SJSA1 (cell line): ENCODE results near the gene PNRC1. TPM values are rescaled to one million over a fixed set of nuclear protein-coding genes. Genes with fewer than 3 reads are reported as not detected.

Source experiments
- DNase-seq, 2 experiments: peaks; one replicate each; pipeline ENCODE4 v3.0.0-alpha.2; 2015 to 2020; ENCODE audit warnings: low spot score in 2 of 2, low read depth in 1 of 2
- H3K27ac ChIP-seq: fragments of 250-450 bp; sonication (Bioruptor Pico); 2 replicates; pipeline ENCODE4 v1.5.1; 2020; ENCODE audit warnings: mild to moderate bottlenecking, moderate library complexity
- H3K27me3 ChIP-seq: fragments of 250-450 bp; sonication (Bioruptor Pico); replicated peaks from 2 replicates; pipeline ENCODE4 v1.5.1; 2020; ENCODE audit warnings: mild to moderate bottlenecking, moderate library complexity
- H3K36me3 ChIP-seq: fragments of 250-450 bp; sonication (Bioruptor Pico); 2 replicates; pipeline ENCODE4 v1.5.1; 2020; ENCODE audit warnings: mild to moderate bottlenecking
- H3K4me1 ChIP-seq: fragments of 250-450 bp; sonication (Bioruptor Pico); replicated peaks from 2 replicates; pipeline ENCODE4 v1.6.1; 2021; ENCODE audit warnings: mild to moderate bottlenecking
- H3K4me3 ChIP-seq: fragments of 250-450 bp; sonication (Bioruptor Pico); 2 replicates; pipeline ENCODE4 v1.5.1; 2020; ENCODE audit warnings: mild to moderate bottlenecking
- H3K9me3 ChIP-seq: fragments of 250-450 bp; sonication (Bioruptor Pico); replicated peaks from 2 replicates; pipeline ENCODE4 v1.5.1; 2020; ENCODE audit warnings: mild to moderate bottlenecking
- total RNA-seq: library from RNA; depleted of rRNA; stranded (reverse); fragments of >200 nt; shearing (Covaris generic); gene quantifications from 2 replicates; pipeline ENCODE4 v1.2.3, GENCODE V29; 2014

PNRC1 gene
- total RNA-seq, 1 experiment from 2014 or later: 21.6 TPM

DNA sequence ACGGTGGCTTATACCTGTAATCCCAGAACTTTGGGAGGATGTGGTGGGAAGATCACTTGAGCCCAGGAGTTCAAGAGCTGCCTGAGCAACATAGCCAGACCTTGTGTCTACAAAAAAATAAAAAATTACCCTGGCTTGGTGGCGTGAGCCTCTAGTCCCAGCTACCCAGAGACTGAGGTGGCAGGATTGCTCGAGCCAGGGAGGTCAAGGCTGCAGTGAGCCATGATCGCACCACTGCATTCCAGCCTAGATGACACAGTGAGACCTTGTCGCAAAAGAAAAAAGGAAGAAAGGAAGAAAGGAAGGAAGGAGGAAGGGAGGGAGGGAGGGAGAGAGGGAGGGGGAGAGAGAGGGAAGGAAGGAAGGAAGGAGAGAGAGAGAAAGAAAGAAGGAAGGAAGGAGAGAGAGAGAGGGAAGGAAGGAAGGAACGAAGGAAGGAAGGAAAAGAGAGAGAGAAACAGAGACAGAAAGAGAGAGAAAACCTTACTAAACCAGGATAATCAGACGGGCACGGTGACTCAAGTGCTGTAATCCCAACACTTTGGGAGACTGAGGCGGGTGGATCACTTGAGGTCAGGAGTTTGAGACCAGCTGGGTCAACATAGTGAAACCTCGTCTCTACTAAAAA is 10.9 kb upstream of the PNRC1 start:
- H3K27me3 ChIP-seq: peaks cover 3% of the 10 kb centered on the region; the same call in 1 of the 2 replicates
- H3K27ac ChIP-seq: no peak overlapping the region
- no peaks in the 10 kb centered on the region for H3K4me1 ChIP-seq
- H3K4me3 ChIP-seq: no peak overlapping the region
- DNase-seq: no peak
- H3K36me3 ChIP-seq: no peaks in the 10 kb centered on the region
- H3K9me3 ChIP-seq: no peaks in the 10 kb centered on the region

DNA sequence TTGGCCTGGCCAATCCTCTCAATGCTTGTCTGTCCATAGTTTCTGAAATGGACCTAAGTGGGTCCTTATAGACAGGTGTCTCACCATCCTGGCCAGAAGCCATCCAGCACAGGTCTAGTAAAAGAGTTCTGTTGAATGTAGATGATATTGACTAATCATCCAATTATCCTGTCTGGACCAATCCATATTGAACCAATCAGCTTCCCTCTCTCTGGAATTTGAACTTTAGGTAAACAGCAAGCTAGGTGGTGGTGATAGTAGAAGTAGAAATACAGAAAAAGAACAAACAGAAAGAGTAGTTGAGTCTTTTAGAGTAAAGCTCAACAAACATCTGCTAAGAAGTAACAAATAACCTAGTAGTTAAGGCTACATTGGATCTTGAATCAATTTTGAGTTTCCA is 9.5 kb upstream of the PNRC1 start:
- no peak for DNase-seq
- Histone ChIP-seq H3K4me1 (no peaks in the 10 kb centered on the region), H3K9me3 (no peaks in the 10 kb centered on the region), H3K4me3 (no peak overlapping the region), H3K36me3 (no peaks in the 10 kb centered on the region), H3K27ac (no peak overlapping the region), H3K27me3 (peaks cover 3% of the 10 kb centered on the region; the same call in 1 of the 2 replicates)

DNA sequence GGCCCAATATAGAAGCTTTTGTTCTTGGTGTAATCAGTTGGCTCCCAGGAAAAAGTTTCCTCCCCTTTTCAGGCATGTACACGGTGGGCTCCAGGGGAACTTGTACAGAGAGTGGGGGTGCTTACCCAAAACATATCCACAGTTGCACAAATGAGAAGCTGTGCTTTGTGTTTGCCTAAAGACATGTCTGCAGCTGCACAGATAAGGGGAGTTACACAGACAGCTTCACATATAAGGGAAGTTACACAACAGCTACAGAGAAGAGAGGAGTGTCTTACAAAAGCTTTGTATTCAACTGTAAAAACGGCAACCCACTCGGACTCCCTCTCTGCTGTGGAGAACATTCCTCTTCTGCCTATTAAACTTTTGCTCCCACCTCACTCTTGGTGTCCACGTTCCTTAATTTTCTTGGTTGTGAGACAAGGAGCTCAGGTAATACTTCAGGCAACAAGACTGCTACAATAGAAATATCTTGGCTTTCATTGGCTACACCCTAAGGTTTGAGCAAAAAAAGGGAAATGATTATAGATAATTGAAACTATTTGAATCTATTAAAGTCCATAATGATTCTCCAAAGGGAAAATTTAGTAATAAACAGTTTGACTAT is 7.4 kb upstream of the PNRC1 start:
- H3K27me3 ChIP-seq: peaks cover 3% of the 10 kb centered on the region; the same call in 1 of the 2 replicates
- H3K36me3 ChIP-seq: no peaks in the 10 kb centered on the region
- no peaks in the 10 kb centered on the region for H3K9me3 ChIP-seq
- no peak for DNase-seq
- H3K27ac ChIP-seq: no peak overlapping the region
- no peaks in the 10 kb centered on the region for H3K4me1 ChIP-seq
- H3K4me3 ChIP-seq: no peak overlapping the region

DNA sequence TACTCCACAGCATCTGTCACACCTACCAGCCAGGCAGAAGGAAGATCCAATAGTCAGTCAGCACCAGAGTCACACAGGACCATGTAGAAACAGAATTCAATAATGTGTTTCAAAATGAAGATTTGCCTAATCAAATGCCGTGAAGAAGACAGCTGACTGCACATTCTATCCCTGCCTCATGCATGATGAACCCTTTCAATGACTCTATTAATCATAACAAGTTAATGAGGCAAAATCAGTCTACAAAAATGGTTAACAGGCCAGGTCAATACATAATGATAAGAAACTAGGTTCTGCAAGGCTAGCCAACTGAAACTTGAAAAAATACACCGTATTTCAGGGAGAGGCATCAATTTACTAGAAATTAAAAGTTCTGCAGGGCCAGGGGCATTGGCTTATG is 6.7 kb upstream of the PNRC1 start:
- Histone ChIP-seq H3K9me3 (no peaks in the 10 kb centered on the region), H3K36me3 (no peaks in the 10 kb centered on the region), H3K27me3 (no peaks in the 10 kb centered on the region; the same call in 1 of the 2 replicates), H3K4me1 (no peaks in the 10 kb centered on the region), H3K4me3 (no peak overlapping the region), H3K27ac (no peak overlapping the region)
- no peak for DNase-seq

DNA sequence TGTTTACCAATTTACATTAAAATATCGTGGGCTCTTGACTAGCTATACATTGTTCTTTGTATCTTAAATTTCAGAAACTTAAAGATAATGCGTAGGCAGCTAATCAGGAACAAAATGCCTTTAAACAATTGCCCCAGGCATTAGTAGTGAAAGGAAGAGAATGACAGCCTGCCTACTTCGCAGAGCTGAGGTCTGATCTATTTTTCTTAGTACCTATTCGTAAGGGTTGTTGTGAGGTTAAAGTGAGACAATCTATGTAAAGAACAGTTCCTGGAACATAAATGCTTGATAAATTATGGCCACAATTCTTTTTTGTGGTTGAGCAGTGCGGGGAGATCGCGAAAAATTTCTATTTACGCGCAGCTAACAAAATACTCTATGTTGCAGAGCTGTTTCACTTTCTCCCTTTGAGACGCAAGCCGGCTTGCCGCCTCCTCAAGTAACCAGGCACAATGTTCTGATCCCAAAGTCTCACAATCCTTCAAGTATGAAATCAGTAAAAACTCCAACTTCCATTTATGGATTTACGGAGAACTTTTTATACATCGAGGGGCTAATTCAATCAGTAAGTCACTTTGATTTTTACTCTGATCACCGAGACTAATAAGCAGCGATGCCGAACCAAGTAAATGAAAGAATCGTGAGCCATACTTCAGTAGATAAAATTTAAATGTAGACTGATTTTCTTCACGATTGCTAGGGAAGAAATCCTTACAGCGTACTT is 878 bp upstream of the PNRC1 start:
- peak in 1 of 2 experiments; percentile 79 for DNase-seq
- Histone ChIP-seq H3K27ac (peak overlapping the region; percentile 92), H3K27me3 (no peaks in the 10 kb centered on the region), H3K9me3 (no peaks in the 10 kb centered on the region), H3K4me3 (peak overlapping the region; percentile 92), H3K36me3 (peaks cover 27% of the 10 kb centered on the region), H3K4me1 (peaks cover 11% of the 10 kb centered on the region)

- Histone ChIP-seq H3K4me1 (peaks cover 11% of the 10 kb centered on the region), H3K27me3 (no peaks in the 10 kb centered on the region), H3K9me3 (no peaks in the 10 kb centered on the region), H3K27ac (peak overlapping the region; percentile 92), H3K36me3 (peaks cover 39% of the 10 kb centered on the region), H3K4me3 (peak overlapping the region; percentile 92)
- no peak for DNase-seq
These were observed 525 bp downstream of the PNRC1 start for GRCh38 chr6:89081129-89081422.

DNA sequence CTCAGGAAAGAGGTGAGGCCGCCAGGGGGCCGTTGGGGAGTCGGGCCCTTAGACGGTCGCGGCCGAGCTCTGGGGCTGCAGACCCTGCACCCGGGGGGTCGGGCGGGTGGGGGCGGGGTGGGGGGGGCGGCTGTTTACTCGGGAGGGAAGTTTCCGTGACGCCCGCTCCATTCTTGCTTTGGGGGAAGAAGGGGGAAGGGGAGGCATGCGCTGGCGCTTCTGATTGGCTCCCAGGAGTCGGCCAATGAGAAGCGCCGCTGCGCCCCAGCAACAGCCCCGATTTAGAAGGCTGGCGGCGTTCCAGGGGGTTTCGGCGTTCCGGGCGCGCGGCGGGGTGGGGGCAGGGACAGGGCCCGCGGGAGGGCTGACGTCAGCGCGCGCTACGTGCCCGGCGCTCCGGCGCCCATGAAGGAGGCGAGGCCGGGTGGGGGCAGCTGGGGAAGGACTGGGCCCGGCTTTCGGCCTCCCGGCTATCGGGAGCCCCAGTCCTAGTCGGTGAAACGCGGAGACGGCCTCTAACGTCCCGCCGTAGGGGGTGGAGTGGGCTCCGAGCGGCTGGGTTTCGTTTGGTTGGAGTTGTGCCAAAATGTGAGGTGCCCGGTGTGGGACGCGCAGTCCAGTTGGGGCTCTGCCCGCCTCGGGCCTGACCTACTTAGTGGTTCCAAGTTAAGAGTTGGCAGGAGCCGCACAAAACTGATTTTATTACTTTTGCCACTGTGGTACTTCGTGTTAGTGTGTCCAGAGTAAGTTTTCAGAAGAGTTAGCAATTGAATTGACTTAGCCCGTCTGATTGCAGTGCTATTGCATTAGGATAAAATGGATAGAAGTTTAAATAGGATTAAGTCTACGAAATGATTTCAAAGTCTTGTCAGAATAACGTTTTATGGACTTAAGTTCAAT is 1.1 kb downstream of the PNRC1 start:
- Histone ChIP-seq H3K9me3 (no peaks in the 10 kb centered on the region), H3K27me3 (no peaks in the 10 kb centered on the region), H3K4me3 (peak overlapping the region; percentile 92), H3K27ac (peak overlapping the region; percentile 97), H3K4me1 (peaks cover 11% of the 10 kb centered on the region), H3K36me3 (peaks cover 39% of the 10 kb centered on the region)
- DNase-seq: peak; percentile 95 to 98

DNA sequence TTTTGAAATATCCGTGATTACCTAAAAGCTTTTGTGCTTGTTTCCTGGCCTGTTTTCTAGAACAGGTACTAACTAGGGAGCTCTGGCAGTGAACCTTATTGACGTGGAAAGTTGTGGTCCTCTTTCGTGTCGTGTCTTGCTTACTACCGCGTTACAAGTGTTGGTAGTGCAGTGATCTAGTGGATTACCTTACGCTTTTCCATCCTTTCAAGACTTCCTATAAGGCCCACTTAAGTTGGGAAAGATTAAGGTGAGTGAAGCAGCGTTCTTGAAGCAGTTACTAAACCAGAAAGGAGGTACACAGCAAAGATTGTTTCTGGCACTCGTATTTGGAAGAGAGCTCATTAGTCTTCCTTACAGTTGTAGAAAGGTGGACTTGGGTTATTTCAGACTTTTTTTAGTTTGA is 1.9 kb downstream of the PNRC1 start:
- H3K27ac ChIP-seq: peak overlapping the region; percentile 97
- peak in 1 of 2 experiments; percentile 52 for DNase-seq
- peak overlapping the region; percentile 92 for H3K4me3 ChIP-seq
- no peaks in the 10 kb centered on the region for H3K9me3 ChIP-seq
- H3K27me3 ChIP-seq: no peaks in the 10 kb centered on the region
- peaks cover 39% of the 10 kb centered on the region for H3K36me3 ChIP-seq
- peaks cover 11% of the 10 kb centered on the region for H3K4me1 ChIP-seq

GRCh38 chr6:89084542-89084941 is 4.0 kb downstream of the PNRC1 start:
- no peaks in the 10 kb centered on the region for H3K9me3 ChIP-seq
- DNase-seq: no peak
- no peaks in the 10 kb centered on the region for H3K27me3 ChIP-seq
- peaks cover 39% of the 10 kb centered on the region for H3K36me3 ChIP-seq
- peaks cover 11% of the 10 kb centered on the region for H3K4me1 ChIP-seq
- no peak overlapping the region for H3K27ac ChIP-seq
- no peak overlapping the region for H3K4me3 ChIP-seq

- H3K27ac ChIP-seq: no peak overlapping the region
- DNase-seq: no peak
- no peak overlapping the region for H3K4me3 ChIP-seq
- no peaks in the 10 kb centered on the region for H3K27me3 ChIP-seq
- peaks cover 39% of the 10 kb centered on the region for H3K36me3 ChIP-seq
- no peaks in the 10 kb centered on the region for H3K9me3 ChIP-seq
- H3K4me1 ChIP-seq: peaks cover 11% of the 10 kb centered on the region
These were observed 4.4 kb downstream of the PNRC1 start for GRCh38 chr6:89084954-89085353.

DNA sequence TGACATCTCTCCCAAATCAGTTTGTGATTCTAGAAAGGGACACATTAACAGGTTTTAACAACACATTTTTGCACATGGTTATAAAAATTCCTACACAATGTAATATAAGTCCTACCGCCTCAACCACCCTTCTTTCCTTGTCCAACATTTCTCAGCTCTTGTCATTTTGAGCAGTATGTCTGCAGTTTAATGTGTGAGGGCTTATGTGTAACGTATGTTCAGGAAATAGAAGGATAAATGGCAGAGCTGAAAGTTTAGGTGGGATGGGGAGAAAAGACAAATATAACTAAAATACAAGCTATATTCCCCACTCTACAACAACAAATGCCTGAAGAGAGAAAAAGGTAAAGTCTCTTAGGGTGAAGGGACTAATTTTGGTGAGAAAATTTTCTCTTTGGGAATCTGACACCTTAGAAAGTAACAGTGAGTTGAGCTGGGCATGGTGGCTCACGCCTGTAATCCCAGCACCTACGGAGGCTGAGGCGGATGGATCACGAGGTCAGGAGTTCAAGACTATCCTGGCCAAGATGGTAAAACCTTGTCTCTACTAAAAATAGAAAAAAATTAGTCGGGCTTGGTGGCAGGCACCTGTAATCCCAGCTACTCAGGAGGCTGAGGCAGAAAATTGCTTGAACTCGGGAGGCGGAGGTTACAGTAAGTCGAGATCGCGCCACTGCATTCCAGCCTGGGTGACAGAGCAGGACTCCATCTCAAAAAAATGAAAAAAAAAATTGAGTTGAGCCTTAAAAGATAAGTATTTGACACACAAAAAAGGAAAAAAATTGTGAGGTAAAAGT is 5.1 kb downstream of the PNRC1 start:
- H3K27me3 ChIP-seq: no peaks in the 10 kb centered on the region
- no peaks in the 10 kb centered on the region for H3K9me3 ChIP-seq
- H3K4me1 ChIP-seq: peaks cover 11% of the 10 kb centered on the region
- no peak overlapping the region for H3K4me3 ChIP-seq
- H3K27ac ChIP-seq: no peak overlapping the region
- H3K36me3 ChIP-seq: peaks cover 39% of the 10 kb centered on the region
- DNase-seq: no peak

DNA sequence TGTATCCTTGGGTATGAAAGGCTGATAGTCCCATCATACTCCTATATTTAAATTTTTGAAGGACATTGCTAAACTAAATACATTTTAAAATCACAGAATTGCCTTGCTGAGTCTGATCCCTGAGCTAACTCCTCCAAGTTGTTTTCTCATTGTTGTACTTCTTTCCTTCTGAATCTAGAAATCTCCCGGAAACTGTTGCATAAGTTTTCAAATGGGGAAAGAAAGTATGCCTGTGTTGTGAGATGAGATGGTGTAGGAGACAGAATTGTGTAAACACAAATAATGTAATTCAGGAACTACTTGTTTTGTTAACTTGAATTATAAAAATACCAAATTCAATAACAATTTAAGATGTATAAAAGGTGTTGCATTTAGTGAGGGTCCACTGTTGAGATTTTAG is 7.3 kb downstream of the PNRC1 start:
- no peak overlapping the region for H3K4me3 ChIP-seq
- DNase-seq: no peak
- peaks cover 6% of the 10 kb centered on the region for H3K4me1 ChIP-seq
- no peaks in the 10 kb centered on the region for H3K27me3 ChIP-seq
- peaks cover 30% of the 10 kb centered on the region for H3K36me3 ChIP-seq
- H3K9me3 ChIP-seq: no peaks in the 10 kb centered on the region
- H3K27ac ChIP-seq: no peak overlapping the region

DNA sequence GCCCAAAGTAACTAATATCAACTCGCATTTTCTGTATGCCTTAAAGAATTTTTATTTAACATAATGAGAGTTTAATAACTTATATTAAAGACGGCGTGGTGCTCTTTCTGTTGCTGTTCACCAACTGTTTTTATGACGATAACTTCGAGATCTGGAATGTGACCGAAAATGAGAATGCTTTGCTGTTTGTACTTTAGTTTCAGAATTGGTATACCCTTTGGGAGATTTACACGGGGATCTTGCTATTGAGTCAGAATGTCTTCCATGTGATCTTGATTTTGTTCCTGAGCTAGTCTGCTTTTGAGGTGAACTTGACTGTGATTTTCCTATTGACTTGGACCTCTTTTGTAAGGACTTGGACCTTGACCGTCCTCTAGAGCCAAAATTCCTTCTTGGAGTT is 17.9 kb downstream of the PNRC1 start:
- Histone ChIP-seq H3K27ac (no peak overlapping the region), H3K9me3 (no peaks in the 10 kb centered on the region), H3K27me3 (no peaks in the 10 kb centered on the region), H3K4me3 (no peak overlapping the region), H3K4me1 (no peaks in the 10 kb centered on the region), H3K36me3 (no peaks in the 10 kb centered on the region)
- DNase-seq: no peak
